Medulla oblongata (tissue), 1 donor: Measurements from ENCODE around the gene EXOSC5.
"Not testable (repeated sequence)": the region's sequence is repeated elsewhere in the genome, so short reads cannot be mapped to it uniquely, and the experiment has no call there.

Experiments used
- DNase-seq: peaks from one replicate; pipeline ENCODE4 v3.0.0-alpha.2; 2015; ENCODE audit errors: extremely low spot score

EXOSC5 gene

GRCh38 chr19:41426952-41427646 is 29.9 kb upstream of the EXOSC5 start, which contains the start of gene B3GNT8:
TSS of gene B3GNT8 (minus strand) at chr19:41427374. CDS start at chr19:41426778, 596 bp downstream.
- peak; percentile 41 for DNase-seq

DNA sequence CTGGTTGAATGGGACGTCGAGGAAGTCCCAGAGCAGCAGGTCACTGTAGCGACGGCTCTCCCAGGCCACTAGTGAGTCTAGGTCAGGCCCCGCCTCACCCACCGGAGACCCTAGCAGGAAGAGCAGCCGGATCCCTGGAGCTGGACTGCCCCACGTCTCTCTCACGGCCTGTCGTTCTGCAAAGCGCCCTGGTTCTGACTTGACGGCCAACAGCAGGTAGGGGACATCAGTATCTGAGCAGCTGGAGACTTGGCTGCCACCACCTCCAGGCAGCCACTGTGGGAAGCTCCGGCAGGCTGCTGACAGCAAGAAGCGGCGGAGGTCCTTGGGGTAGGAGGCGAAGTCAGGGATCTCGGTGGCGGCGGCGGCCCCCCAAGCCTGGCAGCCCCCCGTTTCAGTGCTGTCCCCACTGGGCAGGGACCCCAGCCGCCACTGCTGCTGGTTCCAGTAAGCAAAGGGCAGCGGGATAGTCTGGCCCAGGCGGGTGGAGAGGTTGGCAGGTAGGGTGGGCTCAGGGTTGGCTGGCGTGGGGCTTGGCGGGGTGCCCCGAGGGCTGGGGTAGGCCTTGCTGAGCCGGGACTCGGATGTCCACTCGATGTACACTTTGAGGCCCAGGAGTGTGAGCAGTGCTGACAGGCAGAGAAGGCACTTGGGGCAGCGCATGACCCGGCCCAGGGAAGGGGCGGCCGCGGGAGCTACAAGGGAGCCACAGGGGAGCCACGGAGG is 29.1 kb upstream of the EXOSC5 start:
- no peak for DNase-seq

- DNase-seq: no peak
Measured at GRCh38 chr19:41425174-41426115, 28.3 kb upstream of the EXOSC5 start.

DNA sequence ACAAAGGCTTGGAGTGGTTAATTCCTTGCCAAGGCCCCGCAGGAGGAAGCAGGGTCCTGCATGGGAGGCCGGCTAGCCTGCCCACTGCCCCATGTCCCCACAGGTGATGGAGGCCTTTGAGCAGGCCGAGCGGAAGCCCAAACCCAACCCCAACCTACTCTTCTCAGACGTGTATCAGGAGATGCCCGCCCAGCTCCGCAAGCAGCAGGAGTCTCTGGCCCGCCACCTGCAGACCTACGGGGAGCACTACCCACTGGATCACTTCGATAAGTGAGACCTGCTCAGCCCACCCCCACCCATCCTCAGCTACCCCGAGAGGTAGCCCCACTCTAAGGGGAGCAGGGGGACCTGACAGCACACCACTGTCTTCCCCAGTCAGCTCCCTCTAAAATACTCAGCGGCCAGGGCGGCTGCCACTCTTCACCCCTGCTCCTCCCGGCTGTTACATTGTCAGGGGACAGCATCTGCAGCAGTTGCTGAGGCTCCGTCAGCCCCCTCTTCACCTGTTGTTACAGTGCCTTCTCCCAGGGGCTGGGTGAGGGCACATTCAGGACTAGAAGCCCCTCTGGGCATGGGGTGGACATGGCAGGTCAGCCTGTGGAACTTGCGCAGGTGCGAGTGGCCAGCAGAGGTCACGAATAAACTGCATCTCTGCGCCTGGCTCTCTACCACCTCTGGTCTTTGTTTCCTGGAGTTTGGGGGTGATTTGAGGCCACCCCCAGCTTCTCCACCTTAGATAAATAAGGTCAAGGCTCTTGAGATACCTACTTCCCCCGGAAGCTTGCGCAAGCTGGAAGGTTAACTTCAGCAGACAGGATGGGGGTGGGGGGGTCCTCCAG is 27.4 kb upstream of the EXOSC5 start:
- DNase-seq: no peak

- DNase-seq: no peak
Measured at GRCh38 chr19:41422955-41423354, 25.8 kb upstream of the EXOSC5 start.

DNA sequence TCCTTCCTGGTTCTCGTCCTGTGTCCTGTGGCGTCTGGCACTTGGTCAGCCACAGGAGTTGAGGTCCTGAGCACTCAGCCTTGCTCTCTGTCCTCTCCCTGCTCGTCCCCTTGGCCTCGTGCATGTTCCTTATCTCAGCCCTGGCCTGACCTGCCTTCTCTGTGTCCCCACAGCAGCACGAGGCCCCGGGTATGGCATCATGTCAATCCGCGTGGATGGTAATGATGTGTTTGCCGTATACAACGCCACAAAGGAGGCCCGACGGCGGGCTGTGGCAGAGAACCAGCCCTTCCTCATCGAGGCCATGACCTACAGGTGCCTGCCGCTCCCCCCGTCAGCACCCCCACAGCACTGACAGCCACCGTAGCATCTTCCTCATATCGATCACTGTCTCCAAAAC is 25.3 kb upstream of the EXOSC5 start:
- no peak for DNase-seq

DNA sequence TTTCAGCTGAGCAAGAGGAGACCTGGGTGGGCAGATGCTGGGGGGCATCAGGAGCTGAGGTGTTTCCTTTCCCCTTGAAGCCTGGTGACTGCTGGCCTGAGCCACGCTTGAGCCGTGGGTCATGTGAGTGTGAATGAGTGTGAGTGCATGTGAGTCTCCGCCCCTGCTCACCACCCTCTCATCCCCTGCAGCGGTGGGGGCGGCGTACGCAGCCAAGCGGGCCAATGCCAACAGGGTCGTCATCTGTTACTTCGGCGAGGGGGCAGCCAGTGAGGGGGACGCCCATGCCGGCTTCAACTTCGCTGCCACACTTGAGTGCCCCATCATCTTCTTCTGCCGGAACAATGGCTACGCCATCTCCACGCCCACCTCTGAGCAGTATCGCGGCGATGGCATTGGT is 24.8 kb upstream of the EXOSC5 start:
- no peak for DNase-seq

DNA sequence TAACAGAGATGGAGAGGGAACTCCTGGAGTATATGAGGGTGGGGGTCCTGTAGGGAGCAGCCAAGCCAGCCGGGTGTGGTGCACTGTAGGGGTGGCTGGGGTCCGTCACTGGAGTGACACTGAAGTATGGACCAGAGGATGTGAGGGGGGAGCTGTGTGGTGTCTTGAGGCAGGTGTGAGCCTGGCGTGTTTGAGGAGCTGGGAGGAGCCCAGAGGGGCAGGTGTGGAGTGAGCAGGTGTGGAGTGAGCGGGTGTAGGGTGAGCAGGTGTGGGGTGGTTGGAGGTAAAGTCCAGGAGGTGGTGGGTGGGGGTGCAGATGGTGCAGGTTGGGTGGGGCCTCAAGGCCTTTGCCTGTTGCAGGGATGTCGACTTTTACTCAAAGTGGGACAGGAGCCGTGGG is 24.2 kb upstream of the EXOSC5 start:
- DNase-seq: no peak

DNA sequence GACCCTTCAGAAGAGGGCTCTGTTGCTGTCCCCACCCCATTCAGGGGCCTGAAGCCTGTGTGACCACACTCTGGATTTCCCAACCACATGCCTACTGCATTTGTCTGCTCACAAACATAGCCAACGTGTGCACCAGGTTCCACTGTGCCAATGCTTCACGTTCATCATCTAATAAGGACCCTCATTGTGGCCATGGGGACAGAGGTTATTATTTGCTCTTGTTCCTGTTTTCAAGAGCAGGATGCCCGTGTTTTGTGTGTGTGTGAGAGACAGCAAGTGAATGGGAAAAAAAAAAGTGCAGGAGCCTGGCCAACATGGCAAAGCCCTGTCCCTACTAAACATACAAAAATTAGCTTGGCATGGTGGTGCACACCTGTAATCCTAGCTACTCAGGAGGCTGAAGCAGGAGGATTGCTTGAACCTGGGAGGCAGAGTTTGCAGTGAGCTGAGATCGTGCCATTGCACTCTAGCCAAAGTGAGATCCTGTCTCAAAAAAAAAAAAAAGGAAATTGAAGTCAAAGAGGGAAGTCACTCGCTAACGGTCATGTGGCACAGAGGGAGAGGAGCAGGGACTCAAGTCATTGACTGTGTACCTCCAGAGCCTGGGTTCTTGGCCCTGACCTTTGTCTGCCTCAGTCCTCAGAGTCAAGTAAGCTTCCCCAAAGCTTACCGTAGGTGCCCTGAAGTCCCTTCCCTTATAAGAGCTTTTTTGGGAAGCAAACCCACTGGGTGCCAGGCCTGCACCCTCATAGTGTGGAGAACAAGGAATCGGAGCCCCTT is 23.1 kb upstream of the EXOSC5 start:
- peak; percentile 74 for DNase-seq

DNA sequence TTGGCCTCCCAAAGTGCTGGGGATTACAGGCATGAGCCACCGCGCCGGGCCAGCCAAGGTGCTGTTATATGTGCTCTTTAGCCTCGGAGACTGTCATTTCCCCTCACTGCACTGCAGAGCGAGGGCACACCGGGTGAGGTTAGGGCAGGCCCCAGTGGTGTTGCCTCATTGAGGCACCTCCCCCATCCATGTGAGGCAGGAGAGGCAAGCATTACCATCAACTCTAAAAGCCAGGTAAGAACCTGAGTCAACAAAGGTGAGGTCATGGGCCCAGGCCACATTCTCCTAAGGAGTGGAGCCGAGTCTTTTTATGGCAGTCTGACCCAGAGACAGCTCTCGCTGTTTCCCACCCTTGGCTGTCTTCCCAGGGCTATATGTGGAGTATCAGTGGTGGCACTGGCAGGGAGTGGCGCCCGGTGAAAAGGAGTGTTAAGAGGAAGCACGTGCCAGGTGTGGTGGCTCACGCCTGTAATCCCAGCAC is 19.1 kb upstream of the EXOSC5 start:
- no peak for DNase-seq

DNA sequence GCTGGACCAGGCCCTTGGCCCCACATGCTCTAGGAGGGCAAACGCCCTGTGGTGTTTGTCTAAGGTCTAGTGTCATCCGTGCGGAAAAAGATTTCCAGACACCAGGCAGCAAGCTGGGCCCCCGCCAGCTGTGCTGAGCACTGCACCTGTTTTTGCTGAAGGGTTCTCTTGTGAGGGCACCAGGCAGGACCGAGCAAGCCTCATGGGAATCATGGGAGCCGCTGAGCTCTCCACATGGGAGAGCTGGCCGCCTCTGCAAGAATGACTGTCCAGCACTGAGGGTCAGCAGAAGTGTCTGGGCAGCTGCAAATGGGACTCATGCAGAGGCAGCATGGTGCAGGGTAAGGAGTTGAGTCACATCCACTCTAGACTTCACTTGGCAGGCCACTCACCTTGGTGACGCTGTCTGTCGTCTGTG is 18.0 kb upstream of the EXOSC5 start:
- DNase-seq: no peak

DNA sequence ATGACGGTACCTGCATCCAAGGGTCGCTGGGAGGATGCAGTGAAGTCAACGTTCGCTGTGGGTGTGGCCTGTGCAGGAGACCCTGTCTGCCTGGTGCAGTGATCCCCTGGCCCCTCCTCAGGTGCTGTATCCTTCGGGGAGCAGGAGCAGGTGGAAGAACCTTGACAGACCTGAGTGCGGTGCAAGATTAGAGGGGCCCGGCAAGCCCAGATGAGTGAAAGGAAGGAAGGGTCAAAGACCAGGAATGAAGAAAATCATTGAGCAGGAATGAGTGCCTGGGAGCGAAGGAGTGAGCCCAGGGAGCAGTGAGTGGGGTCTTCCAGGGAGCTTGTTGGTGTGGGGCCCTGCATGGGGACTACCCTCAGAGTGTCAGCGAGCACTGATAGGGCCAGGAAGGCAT is 17.3 kb upstream of the EXOSC5 start:
- no peak for DNase-seq

- no peak for DNase-seq
Measured at GRCh38 chr19:41413947-41414346, 16.8 kb upstream of the EXOSC5 start.

DNA sequence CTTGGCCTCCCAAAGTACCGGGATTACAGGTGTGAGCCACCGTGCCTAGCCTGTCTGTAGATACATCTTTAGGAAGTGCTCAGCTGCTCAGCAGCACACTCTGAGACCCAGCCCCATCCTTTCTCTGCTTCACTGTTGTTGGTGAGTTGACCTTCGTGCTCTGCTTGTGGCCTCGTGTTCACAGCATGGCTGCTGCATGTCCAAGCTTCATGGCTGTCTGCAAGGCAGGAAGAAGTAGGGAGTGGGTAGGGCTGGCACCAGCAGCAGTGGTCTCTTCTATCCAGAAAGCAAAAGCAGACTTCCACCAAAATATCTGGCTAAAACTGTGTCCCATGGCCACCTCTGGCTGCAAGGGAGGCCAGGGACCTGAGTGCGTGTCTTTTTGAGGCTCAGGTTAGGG is 15.8 kb upstream of the EXOSC5 start:
- no peak for DNase-seq

DNA sequence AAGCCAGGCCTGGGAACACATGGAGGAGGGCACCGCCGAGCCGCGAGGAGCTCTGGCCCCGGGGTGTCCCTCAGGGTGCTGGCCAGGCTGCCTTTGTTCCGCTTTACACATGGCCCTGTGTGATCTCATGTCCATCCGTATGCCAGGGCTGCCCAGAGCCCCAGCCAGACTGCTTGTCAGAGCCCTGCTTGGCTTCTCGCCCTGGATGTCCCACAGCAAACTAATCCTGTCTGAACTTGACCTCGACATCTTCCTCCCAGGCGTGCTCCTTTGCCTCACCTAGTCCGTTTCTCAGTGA is 14.8 kb upstream of the EXOSC5 start:
- DNase-seq: peak; percentile 55

GRCh38 chr19:41411100-41411967 is 14.2 kb upstream of the EXOSC5 start:
- DNase-seq: no peak

DNA sequence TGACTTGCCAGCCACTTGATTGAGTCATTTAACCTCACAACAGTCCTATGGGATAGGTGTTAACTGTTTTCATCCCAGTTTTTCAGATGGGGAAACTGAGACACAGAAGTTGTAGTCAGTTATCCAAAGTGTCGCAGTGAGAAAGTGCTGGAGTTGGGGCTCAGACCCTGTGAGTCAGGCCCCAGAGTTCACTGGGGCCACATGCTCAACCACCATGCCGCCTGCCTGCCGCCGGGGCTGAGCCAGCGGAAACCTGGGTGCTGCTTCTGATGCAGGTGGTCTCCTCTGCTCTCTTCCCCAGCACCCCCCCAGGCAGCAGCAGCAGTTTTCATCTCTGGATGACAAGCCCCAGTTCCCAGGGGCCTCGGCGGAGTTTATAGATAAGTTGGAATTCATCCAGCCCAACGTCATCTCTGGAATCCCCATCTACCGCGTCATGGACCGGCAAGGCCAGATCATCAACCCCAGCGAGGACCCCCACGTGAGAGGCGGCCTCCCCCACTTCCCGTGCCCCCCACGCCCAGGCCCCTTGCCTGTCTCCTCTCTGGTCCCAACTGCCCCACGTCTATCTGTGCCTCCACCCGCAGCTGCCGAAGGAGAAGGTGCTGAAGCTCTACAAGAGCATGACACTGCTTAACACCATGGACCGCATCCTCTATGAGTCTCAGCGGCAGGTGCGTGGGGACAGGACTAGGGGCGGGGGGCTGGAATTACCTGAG is 13.3 kb upstream of the EXOSC5 start:
- no peak for DNase-seq

DNA sequence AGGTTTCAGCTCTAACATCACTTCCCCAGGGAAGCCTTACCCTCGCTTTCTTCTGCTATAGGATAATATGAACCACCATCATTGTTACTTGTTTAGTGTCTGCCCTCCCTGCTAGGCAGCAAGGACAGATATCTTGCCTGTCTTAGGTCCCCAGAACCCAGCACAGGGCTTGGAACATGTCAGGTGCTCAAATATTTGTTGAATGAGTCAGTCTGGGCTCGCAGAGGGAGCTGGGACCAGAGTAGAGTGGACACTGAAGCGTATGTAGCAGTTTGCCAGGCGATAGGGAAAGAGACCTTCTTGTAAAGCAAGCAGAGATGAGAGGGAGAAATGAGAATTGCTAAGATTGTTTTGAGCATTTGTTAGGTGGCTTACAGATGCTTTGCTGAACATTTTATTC is 12.1 kb upstream of the EXOSC5 start:
- DNase-seq: no peak

GRCh38 chr19:41408846-41409245 is 11.7 kb upstream of the EXOSC5 start:
- not testable (repeated sequence) for DNase-seq
